ENCODE data around the gene SH2D7.

- TF ChIP-seq CTCF (IDR thresholded peaks at IDR 0.05; ENCODE audit: low read length), result no peak
- TF ChIP-seq EZH2 (IDR thresholded peaks at IDR 0.05; ENCODE audit: borderline replicate concordance, low read length), result no peak
These were observed 56.2 kb downstream of the SH2D7 start for GRCh38 chr15:78148392-78149067.

Measured in OCI-LY1 (cell line).